Suprapubic skin (tissue), 4 donors: ENCODE measurements around the gene COL5A1. TPM values are rescaled to one million over a fixed set of nuclear protein-coding genes. Genes with fewer than 3 reads are reported as not detected.

Experiments used
- DNase-seq, 2 donors: peaks; one replicate each; pipeline ENCODE4 v3.0.0-alpha.2; 2019; ENCODE audit warnings: low spot score in 2 of 2
- H3K27ac ChIP-seq: fragments of 200-600 bp; sonication (generic); one replicate; pipeline ENCODE4 v1.5.1; 2019
- H3K27me3 ChIP-seq: fragments of 200-600 bp; sonication (generic); one replicate; pipeline ENCODE4 v1.5.1; 2019
- H3K36me3 ChIP-seq: fragments of 200-600 bp; sonication (generic); one replicate; pipeline ENCODE4 v1.5.1; 2019
- H3K4me1 ChIP-seq: fragments of 200-600 bp; sonication (generic); one replicate; pipeline ENCODE4 v1.5.1; 2019
- H3K4me3 ChIP-seq: fragments of 200-600 bp; sonication (generic); one replicate; pipeline ENCODE4 v1.5.1; 2019; ENCODE audit warnings: mild to moderate bottlenecking
- H3K9me3 ChIP-seq: fragments of 200-600 bp; sonication (generic); one replicate; pipeline ENCODE4 v1.5.1; 2019
- EP300 ChIP-seq: sonication (generic); formaldehyde crosslinking; IDR thresholded peaks from one replicate; pipeline ENCODE4 v1.6.1; 2017; ENCODE audit warnings: antibody characterized with exemption
- POLR2A ChIP-seq, 2 donors: fragments of 450-650 bp; IDR thresholded peaks; one replicate each; pipeline ENCODE4 v1.6.1; 2017; ENCODE audit warnings: antibody characterized with exemption in 2 of 2, mild to moderate bottlenecking in 2 of 2, moderate library complexity in 2 of 2
- POLR2AphosphoS5 ChIP-seq, 3 donors: sonication (generic); formaldehyde crosslinking; IDR thresholded peaks; one replicate each; pipeline ENCODE4 v1.6.1; 2017; ENCODE audit warnings: antibody characterized with exemption in 3 of 3
- WGBS: methylation state at CpG from one replicate; pipeline ENCODE4 v1.1.5; 2018; 5-methylcytosine and 5-hydroxymethylcytosine counted together
- total RNA-seq, 4 donors: library from RNA; depleted of rRNA; stranded (reverse); fragments of >200 nt; gene quantifications; one replicate each; pipeline ENCODE4 v1.1.0, GENCODE V29; 2016
- TF ChIP-seq, protein P1 (sequence below), 2 donors: fragments of 200-600 bp in 1 of 2; fragments of 450-650 bp in 1 of 2; sonication (generic) in 1 of 2; IDR thresholded peaks; one replicate each; pipeline ENCODE4 v1.5.1; 2016 to 2019; ENCODE audit warnings: antibody characterized with exemption in 2 of 2, mild to moderate bottlenecking in 1 of 2, moderate library complexity in 1 of 2

The COL5A1 gene
- total RNA-seq, 4 donors from 2014 or later: 8.6 to 16.5 (median 15.4) TPM

DNA sequence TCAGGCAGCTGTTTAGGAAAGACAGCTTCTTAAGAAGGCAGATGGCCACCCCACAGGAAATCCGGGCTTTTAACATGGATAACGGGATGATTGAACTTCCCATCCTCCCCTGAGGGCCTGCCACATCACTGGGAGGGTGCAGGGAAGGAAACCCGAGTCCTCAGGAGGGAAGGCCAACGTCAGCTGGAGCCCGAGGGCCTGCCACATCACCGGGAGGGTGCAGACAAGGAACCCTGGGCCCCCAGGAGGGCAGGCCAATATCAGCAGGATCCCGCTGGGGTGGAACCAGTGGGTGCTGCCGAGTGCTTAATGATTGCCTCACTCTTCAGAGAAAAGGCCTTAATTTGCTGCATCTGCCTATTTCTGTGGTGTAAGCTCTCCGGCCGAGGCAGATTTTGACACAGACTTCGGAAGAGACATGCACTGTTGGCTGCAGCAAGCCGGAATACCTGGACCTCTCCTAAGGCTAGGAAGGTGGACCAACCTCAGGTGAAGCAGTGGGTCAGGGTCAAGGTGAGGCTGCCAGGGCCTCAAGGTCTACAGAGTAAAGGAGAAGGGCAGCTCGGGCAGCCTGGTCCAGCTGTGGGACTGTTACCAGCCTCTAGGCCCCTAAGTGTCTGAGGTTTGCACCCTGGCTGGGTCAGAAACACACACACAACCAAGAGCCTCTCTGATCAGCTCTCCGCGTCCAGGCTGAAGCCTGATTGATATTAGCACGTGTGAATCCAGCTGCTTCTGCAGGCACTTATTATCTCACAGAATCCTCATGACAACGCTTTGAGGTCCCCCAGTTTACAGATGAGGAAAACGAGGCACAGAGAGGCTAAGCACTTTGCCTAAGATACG is 14.8 kb upstream of the COL5A1 start:
- DNase-seq: peak; percentile 40 to 45
- TF ChIP-seq EP300 (no peak), POLR2A (IDR thresholded peaks at IDR 0.05) (no peak), POLR2AphosphoS5 (IDR thresholded peaks at IDR 0.05) (no peak)
- TF ChIP-seq, protein P1, sequence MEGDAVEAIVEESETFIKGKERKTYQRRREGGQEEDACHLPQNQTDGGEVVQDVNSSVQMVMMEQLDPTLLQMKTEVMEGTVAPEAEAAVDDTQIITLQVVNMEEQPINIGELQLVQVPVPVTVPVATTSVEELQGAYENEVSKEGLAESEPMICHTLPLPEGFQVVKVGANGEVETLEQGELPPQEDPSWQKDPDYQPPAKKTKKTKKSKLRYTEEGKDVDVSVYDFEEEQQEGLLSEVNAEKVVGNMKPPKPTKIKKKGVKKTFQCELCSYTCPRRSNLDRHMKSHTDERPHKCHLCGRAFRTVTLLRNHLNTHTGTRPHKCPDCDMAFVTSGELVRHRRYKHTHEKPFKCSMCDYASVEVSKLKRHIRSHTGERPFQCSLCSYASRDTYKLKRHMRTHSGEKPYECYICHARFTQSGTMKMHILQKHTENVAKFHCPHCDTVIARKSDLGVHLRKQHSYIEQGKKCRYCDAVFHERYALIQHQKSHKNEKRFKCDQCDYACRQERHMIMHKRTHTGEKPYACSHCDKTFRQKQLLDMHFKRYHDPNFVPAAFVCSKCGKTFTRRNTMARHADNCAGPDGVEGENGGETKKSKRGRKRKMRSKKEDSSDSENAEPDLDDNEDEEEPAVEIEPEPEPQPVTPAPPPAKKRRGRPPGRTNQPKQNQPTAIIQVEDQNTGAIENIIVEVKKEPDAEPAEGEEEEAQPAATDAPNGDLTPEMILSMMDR (IDR thresholded peaks at IDR 0.05): no peak
- 86% methylated on average over 12 of the region's 19 CpGs for WGBS

DNA sequence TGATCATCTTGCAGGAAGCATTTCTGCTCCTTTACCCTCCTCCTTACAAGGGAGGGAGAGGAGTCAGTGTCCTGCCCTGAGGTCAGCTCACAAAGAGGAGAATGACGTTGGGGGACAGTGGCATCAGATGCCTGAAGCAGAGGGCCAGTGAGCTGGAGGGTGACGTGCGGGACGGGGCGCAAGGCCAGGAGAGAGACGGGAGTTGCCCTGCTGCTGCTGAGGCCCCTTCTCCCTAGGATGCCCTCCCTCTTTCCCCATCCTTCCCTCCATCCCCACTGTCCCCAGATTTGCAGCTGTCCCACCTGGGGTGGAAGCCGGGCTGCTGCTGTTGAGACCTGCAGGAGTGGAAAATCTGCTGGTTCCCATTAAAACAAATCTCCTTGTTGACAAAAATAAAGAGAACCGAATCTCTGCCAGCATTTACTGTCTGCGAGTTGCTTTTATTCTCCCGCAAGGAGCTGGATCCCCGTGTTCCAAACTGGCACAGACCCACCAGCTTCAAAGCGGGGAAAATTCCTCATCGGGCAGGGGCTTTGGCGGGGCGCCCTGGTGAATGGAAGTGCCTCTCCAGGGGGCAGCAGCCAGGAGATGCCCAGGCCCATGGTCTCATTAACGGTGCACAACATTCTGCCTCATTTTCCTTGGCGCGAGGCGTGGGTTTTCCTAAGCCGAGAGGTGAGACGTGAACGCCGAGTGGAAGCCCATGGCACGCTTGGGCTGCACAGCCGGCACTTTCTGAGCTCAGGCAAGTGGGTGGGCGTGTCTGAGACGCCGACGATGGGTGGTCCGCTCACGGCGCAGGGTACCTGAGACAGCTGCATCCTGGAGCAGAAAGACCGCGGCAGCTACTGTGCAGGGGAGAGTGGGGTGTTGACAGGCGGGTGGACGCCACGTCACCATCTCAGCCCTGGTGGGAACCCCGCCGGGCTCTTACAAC is 13.9 kb upstream of the COL5A1 start:
- H3K36me3 ChIP-seq: no peaks in the 10 kb centered on the region
- no peaks in the 10 kb centered on the region for H3K9me3 ChIP-seq
- H3K27ac ChIP-seq: no peak overlapping the region
- peak; percentile 51 to 75 for DNase-seq
- no peak overlapping the region for H3K4me3 ChIP-seq
- 67% methylated on average over 34 of the region's 39 CpGs for WGBS
- peaks cover 24% of the 10 kb centered on the region for H3K27me3 ChIP-seq
- TF ChIP-seq EP300 (no peak), POLR2A (IDR thresholded peaks at IDR 0.05) (no peak), POLR2AphosphoS5 (IDR thresholded peaks at IDR 0.05) (no peak)
- TF ChIP-seq, protein P1 (IDR thresholded peaks at IDR 0.05): no peak
- peaks cover 5% of the 10 kb centered on the region for H3K4me1 ChIP-seq

More for the DNA sequence above, 14.8 kb upstream of the COL5A1 start:
- no peak overlapping the region for H3K27ac ChIP-seq
- H3K27me3 ChIP-seq: peaks cover 24% of the 10 kb centered on the region
- H3K4me1 ChIP-seq: peaks cover 5% of the 10 kb centered on the region
- no peaks in the 10 kb centered on the region for H3K36me3 ChIP-seq
- H3K9me3 ChIP-seq: no peaks in the 10 kb centered on the region
- no peak overlapping the region for H3K4me3 ChIP-seq

DNA sequence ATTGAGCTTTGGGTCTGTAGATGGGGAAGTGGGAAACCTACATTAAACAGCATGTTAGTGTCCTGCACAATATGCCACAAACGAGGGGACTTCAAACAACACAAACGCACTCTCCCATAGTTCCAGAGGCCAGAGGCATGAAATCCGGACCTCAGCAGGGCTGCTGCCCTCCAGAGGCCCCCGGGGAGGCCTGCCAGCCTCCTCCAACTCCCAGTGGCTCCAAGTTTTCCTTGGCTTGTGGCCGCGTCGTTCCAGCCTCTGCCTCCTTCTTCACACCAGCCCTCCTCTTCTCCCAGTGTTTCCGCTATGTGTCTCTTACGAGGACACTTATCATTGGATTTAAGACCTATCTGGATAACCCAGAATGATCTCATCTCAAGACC is 13.3 kb upstream of the COL5A1 start:
- TF ChIP-seq POLR2AphosphoS5 (IDR thresholded peaks at IDR 0.05): no peak
- no peak for TF ChIP-seq POLR2A (IDR thresholded peaks at IDR 0.05)
- TF ChIP-seq EP300: no peak
- TF ChIP-seq, protein P1 (IDR thresholded peaks at IDR 0.05): no peak
- Histone ChIP-seq H3K36me3 (no peaks in the 10 kb centered on the region), H3K4me1 (peaks cover 5% of the 10 kb centered on the region), H3K4me3 (no peak overlapping the region), H3K27me3 (peaks cover 21% of the 10 kb centered on the region), H3K9me3 (no peaks in the 10 kb centered on the region), H3K27ac (no peak overlapping the region)
- no peak for DNase-seq
- 91% methylated on average over 9 of the region's 9 CpGs for WGBS

DNA sequence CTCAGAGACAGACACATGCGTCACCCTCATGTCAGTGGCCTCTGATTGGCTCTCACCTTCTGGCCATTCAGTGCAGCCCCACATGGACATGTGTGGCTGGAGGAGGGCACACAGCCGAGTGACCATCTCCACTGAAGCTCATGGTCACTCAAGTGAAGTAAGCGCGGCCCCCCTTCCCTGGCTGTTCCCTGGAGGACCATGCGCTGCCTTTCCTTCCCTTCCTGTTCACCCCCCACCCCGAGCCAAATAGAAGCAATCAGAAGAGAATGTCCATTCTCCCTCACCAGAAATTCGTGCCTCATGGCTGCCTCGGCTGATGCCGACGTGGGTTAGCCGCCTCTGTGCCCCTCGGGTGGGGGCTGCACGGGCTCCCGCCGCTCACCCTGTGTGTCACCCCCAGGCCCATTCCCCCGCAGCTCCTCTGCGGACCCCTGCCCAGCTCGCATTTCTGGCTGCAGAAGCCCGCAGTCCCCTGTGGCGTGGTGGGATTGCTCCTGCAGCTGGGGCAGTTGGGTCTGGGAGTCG is 12.5 kb upstream of the COL5A1 start:
- H3K4me1 ChIP-seq: peaks cover 5% of the 10 kb centered on the region
- no peak overlapping the region for H3K27ac ChIP-seq
- H3K27me3 ChIP-seq: peaks cover 18% of the 10 kb centered on the region
- peak; percentile 24 to 67 for DNase-seq
- H3K36me3 ChIP-seq: no peaks in the 10 kb centered on the region
- TF ChIP-seq POLR2A (IDR thresholded peaks at IDR 0.05): no peak
- TF ChIP-seq EP300: no peak
- TF ChIP-seq POLR2AphosphoS5 (IDR thresholded peaks at IDR 0.05): no peak
- TF ChIP-seq, protein P1 (IDR thresholded peaks at IDR 0.05): no peak
- 96% methylated on average over 17 of the region's 21 CpGs for WGBS
- no peak overlapping the region for H3K4me3 ChIP-seq
- no peaks in the 10 kb centered on the region for H3K9me3 ChIP-seq
